ENCODE data around the gene OCEL1.

Gene OCEL1

GRCh38 chr19:17240062-17240752, 14.2 kb downstream of the OCEL1 start:
- no peak for DNase-seq (ENCODE audit: low read depth)

GRCh38 chr19:17240826-17241399, 14.9 kb downstream of the OCEL1 start:
- DNase-seq (ENCODE audit: low read depth), result no peak

GRCh38 chr19:17242431-17243208, 16.6 kb downstream of the OCEL1 start:
- DNase-seq (ENCODE audit: low read depth), result no peak

GRCh38 chr19:17243211-17243829, 17.3 kb downstream of the OCEL1 start:
- no peak for DNase-seq (ENCODE audit: low read depth)

- no peak for DNase-seq (ENCODE audit: low read depth)
Measured at GRCh38 chr19:17243830-17244617, 18.0 kb downstream of the OCEL1 start.

GRCh38 chr19:17244618-17245534, 18.9 kb downstream of the OCEL1 start:
- no peak for DNase-seq (ENCODE audit: low read depth)

- no peak for DNase-seq (ENCODE audit: low read depth)
Measured at GRCh38 chr19:17245535-17245984, 19.5 kb downstream of the OCEL1 start, which contains the start of gene NR2F6. Gene NR2F6 (minus strand): TSS chr19:17245919. CDS start chr19:17245220, 699 bp downstream.

- DNase-seq (ENCODE audit: low read depth), result no peak
Measured at GRCh38 chr19:17246681-17247425, 20.8 kb downstream of the OCEL1 start.

GRCh38 chr19:17248011-17248776, 22.2 kb downstream of the OCEL1 start:
- no peak for DNase-seq (ENCODE audit: low read depth)

- DNase-seq (ENCODE audit: low read depth), result no peak
Measured at GRCh38 chr19:17249887-17250548, 24.0 kb downstream of the OCEL1 start.

- DNase-seq (ENCODE audit: low read depth), result no peak
Measured at GRCh38 chr19:17254636-17255035, 28.6 kb downstream of the OCEL1 start.

GRCh38 chr19:17255150-17255621, 29.2 kb downstream of the OCEL1 start:
- no peak for DNase-seq (ENCODE audit: low read depth)

- DNase-seq (ENCODE audit: low read depth), result no peak
Measured at GRCh38 chr19:17256130-17256529, 30.1 kb downstream of the OCEL1 start.

- no peak for DNase-seq (ENCODE audit: low read depth)
Measured at GRCh38 chr19:17259118-17259780, 33.2 kb downstream of the OCEL1 start.

- no peak for DNase-seq (ENCODE audit: low read depth)
Measured at GRCh38 chr19:17259934-17260333, 33.9 kb downstream of the OCEL1 start.

GRCh38 chr19:17260842-17261325, 34.9 kb downstream of the OCEL1 start:
- DNase-seq (ENCODE audit: low read depth), result no peak

- no peak for DNase-seq (ENCODE audit: low read depth)
Measured at GRCh38 chr19:17262557-17262956, 36.5 kb downstream of the OCEL1 start.

Measured in HS-27A (cell line).